HG03520 (cell line): ENCODE measurements around the gene NEUROD1.
A peak's percentile ranks its signal among the peaks of the same experiment; 100 is the strongest.
"Not testable (repeated sequence)": the region's sequence is repeated elsewhere in the genome, so short reads cannot be mapped to it uniquely, and the experiment has no call there.

Experiments used
- ATAC-seq: cut with Tn5 transposase; IDR thresholded peaks from one replicate; pipeline ENCODE4 v1.9.1; 2021; ENCODE audit warnings: mild to moderate bottlenecking, moderate library complexity; ENCODE audit not compliant: unreplicated experiment

The NEUROD1 gene

DNA sequence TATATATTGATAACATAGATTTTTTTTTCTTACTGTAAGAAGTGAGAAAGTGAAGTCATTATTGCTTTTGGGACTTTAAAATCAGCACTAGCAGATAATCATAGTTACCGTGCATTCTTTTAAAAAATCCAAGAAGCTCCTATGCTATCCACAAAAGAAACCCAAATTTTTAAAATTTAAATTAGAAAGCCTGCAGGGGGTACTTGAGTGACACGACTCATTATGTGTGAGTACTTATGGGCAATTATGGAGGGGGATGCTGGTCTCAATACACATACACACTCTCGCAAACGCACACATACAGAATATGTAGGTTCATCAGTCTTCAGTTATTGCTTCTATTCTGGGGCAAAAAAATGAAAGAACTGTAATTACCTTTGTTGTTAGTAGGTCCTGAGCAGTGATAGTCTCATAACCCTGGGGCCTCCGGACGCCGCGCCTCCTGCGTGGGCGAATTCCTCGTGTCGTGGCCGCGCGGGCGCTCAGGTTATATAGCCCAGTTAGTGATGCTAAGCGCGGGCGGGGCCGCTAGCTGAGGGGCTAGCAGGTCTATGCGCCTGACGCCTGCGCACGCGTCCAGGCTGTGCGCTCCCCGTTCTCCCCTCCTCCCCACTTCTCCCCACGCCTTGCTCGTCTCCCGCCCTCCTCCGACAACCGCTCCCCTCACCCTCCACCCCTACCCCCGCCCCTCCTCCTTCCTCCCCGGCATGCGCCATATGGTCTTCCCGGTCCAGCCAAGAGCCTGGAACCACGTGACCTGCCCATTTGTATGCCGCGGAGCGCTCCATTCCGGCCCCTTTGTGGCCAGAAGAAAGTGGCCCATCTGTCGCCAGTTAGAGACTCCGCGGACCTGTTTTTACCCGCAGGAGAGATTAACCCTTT lies at the start of gene NEUROD1:
NEUROD1 (minus strand) TSS at position 463 of the 882 bp plus-strand sequence. CDS start 1,657 bp downstream, outside the sequence.
- ATAC-seq, result peak; percentile 57

DNA sequence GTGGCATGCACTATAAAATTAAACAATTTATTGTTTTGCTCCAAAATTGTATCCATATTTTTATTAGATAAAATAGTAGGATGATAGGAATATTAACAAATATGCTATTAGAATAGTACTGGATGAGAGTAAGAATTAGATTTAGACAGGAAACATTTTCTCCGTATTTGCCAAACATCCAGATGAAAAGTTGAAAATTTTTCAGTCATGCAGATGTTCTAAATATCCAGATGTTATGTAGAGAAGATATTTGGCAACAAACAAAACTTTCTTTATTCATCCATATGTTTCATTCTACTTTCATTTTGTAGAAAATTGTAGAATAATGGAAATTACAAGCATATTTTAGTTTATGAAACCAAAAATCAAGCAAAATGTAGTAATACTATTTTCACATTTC lies 45.2 kb upstream of the NEUROD1 start:
- ATAC-seq, result no peak

DNA sequence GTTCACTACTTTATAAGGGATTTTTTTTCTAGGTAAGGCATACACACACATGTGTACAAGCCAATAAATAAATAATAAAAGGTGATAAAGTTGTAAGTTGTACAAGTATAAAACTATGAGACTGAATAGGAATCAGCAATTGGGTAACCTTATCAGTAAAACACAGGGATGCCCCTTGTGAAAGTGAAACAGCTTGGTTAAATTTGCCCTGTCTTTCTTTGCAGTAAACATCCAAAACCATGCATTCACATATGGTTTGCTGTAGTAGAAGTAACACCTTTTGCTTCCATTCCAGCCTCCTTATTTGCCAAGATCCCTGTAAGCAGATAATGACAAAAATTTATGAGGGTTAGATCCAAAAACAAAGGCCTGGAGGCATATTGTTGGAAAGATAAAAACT lies 44.3 kb upstream of the NEUROD1 start:
- ATAC-seq, result no peak

DNA sequence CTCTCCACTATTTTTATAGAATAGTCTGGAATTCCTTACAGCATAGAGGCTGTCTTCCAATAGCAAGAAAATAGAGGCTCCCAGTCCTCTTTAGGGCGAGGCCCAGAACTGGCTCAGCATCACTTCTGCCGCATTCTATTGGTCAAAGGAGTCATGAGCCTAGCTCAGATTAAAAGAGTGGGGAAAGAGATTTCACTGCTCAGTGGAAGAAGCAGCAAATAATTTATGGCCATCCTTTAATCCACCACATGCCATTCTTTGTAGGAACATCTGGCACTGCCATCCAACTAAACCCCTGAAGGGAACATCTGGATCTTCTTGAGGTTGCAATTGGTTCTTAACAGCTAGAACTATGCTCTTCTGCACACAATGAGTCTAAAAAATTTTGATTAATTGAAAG lies 43.4 kb upstream of the NEUROD1 start:
- no peak for ATAC-seq

DNA sequence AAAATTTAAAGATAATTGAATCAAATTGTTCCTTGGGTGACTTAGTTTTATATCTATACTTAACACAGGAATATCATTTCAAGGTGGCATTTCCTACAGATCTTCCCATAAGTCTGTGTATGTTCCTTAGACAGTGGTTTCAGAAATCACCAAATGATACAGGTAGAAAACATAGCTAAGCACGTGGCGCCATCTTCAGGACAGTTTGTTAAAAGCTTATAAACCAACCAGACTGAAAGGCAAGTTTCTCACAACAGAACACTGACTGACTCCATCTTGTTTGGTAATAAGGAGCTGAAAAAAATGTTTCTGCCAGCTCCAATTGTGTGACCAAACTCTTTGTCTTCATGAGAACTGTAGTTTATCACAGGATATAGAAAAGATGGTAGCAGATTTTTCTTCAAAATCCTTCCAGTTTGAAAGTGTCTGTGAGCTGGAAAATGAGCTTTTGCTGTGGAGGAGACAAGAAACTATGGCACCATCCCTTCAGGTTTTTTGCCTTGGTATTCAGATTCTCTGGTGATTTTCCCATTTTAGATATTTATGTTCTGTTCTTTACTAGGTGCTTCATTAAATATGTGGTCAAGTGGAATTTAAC lies 34.8 kb upstream of the NEUROD1 start:
- ATAC-seq, result peak; percentile 94

DNA sequence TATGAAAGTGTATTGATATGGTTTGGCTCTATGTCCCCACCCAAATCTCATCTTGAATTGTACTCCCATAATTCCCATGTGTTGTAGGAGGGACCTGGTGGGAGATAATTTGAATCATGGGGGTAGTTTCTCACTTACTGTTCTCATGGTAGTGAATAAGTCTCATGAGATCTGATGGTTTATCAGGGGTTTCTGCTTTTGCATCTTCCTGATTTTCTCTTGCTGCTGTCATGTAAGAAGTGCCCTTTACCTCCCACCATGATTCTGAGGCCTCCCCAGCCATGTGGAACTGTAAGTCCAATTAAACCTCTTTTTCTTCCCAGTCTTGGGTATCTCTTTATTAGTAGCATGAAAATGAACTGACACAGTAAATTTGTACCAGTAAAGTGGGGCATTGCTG lies 30.7 kb upstream of the NEUROD1 start:
- ATAC-seq, result not testable (repeated sequence)

DNA sequence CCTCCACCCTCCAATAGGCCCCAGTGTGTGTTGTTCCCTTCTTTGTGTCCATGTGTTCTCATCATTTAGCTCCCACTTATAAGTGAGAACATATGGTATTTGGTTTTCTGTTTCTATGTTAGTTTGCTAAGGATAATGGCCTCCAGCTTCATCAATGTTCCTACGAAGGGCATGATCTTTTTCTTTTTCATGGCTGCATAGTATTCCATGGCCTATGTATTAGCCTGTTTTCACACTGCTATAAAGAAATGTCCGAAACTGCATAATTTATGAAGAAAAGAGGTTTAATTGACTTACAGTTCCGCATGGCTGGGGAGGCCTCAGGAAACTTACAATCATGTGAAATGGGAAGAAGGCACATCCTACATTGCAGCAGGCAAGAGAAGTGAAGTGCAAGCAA lies 22.2 kb upstream of the NEUROD1 start:
- ATAC-seq, result not testable (repeated sequence)

DNA sequence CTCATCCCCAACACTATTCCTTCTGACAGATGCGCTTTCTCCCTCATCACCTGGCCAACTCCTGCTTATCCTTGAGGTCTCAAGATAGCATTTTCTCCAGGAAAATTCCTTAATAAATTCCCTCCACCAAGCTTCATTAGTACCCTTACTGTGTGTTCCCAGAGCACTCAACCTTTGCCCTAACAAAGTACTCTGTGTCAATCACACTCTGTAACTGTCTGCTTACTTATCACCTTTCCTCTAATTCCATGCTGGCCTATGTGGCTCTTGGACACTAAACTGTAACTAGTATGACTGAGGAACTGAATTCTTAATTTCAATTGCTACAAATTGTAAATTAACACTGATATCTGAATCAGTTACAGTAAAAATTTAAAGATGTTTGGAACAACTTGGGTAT lies 17.9 kb upstream of the NEUROD1 start:
- ATAC-seq, result no peak

DNA sequence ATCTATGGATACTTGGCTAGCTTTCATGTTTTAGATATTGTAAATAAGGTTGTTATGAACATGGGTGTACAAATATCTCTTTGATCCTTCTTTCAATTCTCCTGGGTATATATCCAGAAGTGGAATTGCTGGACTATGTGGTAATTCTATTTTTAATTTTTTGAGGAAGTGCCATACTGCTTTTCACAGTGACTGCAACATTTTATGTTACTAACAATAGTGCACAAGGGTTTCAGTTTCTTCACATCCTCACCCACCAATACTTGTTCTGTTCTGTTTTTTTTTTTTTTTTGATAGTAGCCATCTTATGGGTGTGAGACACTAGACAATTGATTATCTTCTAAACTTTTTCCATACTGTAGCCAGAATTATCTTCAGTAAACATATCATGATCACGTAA lies 17.3 kb upstream of the NEUROD1 start:
- no peak for ATAC-seq

DNA sequence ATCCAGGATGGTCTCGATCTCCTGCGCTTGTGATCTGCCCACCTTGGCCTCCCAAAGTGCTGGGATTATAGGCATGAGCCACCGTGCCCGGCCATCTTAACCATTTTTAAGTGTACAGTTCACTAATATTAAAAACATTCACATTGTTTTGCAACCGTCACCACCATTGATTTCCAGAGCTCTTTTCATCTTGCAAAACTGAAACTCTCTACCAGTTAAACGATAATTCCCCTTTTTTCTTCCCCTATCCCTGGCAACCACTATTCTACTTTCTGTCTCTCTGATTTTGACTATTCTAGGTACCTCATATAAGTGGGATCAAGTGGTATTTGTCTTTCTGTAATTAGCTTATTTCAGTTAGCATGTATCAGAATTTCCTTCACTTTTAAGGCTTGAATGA lies 16.8 kb upstream of the NEUROD1 start:
- no peak for ATAC-seq

DNA sequence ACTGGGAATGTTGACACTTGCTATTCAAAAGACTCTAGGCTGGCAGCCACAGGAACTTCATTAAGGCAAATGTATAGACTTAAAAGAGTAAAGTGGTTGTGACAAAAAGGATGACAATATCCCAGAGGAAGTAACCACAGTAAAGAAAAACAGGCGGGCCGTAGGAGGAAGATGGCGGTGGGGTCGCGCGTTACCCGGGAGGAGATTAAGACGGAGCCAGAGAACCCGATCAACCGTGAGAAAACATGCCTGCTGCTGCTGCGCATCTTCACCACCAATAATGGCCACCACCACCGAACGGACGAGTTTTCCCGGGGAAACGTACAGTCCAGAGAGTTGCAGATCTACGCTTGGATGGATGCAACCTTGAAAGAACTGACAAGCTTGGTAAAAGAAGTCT lies 14.0 kb upstream of the NEUROD1 start:
- no peak for ATAC-seq

DNA sequence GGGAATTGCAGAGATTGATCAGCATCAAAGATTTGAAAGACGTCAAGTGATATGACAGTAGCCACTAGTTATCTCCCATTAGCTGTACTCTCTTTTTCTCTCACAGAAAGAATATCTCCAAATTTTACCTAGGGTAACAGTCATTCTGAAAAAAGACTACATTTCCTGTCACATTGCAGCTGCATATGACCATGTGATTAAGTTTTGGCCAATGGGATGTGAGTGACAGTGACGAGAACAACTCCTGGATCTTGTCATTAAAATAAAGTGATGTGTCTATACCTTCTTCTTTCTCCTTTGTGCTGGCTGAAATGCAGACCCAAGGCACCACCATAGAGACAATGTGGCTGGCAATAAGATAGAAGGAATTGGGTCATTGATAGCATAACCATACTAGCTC lies 10.5 kb upstream of the NEUROD1 start:
- ATAC-seq, result no peak

DNA sequence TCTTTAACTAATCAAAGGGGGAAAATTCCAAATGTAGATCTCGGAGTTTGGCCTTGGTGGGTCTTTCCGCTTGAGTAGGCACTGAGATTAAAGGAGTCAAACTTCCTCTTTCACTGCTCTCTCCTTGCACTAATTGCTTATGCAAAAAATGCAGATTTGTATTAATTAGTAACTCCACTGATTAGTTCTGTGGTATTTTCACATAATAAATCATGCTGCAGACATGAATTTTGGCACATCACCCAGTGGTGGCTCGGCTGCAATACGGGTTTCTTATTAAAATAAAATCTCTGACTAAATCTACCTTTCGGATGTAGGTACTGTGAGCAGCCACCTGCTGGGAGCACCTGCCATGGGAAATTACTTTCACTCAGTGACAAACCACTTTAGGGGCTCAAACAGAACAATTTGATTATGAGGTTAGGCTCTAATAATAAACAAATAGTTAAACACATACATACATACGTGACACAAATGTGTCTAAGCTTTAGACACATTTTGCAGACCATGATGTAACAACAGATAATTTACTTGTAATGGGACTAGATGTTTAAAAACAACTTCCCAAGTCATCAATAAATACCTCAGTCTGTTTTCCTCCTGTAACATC lies 6.4 kb upstream of the NEUROD1 start:
- no peak for ATAC-seq

DNA sequence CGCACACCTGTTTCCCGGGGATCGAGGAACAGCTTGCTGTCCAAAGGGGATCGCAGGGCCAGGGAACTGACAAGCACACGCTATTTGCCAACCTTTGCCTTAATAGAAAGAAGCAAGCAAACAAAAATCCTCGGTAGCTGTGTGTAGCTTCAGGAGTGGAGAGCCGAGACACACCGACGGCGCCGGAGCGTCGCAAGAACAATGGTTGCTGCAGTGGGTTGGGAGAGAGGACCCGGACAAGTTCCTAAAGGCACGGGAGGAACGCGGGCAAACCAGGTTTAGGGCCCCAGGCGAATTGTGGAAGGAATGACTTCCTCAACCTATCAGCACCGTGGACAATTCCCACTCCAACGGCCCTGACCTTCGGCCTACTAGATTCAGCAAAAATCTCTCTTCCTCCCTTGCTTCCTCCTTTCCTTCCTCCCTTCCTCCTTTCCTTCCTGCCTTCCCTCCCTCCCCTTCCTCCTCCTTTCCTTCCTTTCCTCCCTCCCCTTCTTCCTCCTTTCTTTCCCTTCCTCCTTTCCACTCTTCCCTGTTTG lies 4.9 kb upstream of the NEUROD1 start:
- ATAC-seq, result no peak

DNA sequence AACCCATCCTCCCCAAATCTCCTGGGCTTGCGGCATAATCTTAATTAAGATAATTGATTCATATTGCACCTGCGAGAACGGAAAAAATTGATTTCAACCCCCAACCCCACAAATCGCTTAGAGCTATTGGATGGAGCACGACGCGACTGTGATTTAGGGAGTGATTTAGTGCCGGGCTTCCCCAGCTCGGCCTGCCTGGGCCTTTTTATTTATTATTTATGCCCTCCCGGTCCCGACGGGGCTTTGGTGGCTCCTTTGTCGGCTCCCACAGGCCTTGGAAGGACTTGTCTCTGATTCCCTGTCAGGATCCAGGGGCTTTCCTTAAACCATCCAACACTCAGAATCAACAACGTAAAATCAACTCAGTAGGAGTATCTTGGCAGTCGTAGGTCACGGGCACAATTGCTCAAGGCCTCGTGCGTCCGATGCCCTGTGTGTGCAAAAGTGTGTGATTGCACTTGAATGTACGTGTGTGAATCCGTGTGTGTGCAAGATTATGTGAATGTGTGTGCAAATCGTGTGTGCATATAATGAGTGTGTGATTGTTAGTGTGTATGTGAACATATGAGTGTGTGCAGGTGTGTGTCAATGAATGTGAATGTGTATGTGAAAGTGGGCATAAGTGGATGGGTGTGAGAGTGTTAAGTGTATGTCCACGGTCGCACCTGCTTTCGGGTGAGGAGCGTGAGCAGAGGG lies 4.3 kb upstream of the NEUROD1 start:
- no peak for ATAC-seq

DNA sequence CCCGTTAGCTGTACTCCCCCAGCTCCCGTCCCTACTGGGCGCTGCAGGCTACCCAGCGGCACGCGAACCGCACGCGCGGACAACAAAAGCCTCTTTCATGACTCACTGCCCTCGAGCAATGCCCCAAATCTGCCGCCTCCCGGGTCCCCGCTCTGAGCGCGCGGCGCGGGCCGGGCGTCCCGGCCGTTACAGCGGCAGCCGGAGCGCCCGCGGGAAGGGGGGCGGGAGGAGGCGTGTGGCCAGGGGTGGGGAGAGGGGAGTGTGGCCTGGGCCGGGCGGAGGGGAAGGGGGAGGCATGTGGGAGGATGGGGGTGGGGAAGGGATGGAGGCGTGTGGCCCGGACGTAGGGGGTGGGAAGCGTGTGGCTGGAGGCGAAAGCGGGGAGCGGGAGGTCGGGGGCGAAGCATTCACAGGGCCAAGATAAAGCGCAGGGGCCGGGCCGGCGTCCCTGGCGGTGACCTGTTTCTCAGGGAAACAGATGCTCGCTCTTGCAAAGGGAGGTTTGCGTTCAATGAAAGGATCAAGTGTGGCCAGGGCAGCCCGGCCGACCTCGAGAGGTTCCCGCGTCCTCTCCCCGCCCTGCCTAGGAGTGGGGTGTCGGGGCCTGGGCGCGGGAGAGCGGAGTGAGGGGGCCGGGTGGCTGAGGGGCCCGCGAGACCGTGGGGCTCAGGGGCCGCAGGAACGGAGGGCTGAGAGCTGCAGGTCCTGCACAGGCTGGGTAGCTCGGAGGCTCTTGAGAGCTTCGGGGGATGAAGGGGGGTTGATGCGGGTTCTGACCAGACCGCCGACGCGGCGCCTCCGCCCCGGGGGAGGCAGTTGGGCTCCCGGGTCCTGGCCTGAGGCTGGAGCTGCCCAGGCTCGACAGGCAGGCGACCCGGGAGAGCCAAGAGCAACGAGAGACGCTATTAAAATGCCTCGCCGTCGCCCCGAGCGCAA lies 3.5 kb upstream of the NEUROD1 start:
- ATAC-seq, result no peak

DNA sequence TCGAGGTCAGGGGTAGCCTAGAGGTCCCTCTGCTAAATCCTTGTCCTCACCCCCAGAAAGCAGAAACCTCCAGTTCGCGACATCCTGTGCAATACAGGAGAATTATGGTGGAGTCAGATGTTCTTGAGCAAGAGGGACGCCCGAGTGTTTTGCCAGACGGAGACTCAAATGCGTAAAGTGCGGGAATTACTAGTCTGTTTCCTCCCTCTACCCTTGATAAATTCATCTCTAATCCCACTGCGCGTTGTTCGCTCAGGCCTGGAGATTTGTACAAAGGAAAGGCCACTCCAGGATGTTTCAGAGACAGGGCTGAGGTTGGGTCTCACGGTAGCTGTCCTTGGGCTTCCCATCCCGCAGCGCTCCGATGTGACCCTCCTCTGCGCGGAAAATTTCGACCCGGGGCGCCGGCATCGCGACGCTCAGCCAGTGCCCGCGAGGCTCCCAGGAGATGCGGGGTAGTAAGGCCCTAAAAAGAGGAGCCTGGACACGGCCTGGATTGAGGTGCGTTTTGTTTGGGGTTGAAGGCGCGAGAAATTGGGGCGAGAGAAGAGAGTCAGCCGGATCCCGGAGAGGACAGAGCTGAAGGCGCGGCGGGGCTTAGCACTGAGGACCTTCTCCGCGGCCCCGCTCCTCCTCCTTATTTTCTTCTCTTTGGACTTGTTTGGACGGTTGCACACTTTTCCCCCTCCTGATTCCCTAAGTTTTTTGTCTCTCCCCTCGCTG lies 2.6 kb upstream of the NEUROD1 start:
- ATAC-seq, result no peak

DNA sequence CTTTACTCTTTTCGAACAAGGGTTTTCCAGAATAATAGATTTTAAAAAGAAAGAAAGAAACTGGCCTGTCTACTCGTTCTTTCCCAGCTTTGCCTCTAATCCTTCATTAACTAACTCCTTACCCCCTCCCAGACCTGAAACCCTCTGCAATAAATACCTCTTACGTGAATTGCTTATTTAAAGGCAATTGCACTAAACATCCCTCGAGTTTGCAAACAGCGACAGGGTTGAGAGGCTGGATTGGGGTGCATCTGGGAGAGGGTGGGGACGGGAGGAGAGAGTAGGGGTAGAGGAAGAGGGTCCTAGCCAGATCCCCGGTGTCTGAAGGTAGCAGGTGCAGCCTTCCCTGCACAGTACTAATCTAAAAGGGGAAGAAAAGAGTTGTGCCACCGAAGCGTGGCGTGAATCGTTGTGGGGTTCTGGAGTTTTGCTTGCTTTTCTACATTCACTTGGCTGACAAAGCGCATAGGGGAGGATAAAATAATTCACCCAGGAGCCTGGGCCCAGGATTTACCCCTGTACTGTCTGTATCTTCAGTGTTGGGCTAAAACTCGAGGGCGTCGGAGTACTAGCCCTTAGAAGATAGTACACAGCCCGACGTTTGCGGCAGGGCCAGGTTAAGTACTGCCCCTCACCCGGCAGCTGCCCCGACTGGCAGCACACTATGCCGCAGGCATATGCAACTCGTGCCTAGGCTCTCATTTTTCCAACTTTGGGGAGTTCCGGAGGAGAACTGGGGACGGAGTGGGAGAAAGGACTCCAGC lies 1.9 kb upstream of the NEUROD1 start:
- no peak for ATAC-seq
